Cerebellar cortex (tissue), 1 donor: ENCODE results near the gene HYAL2.
"Not testable (repeated sequence)": the region's sequence is repeated elsewhere in the genome, so short reads cannot be mapped to it uniquely, and the experiment has no call there.

ENCODE experiments used
- DNase-seq: peaks from one replicate; pipeline ENCODE4 v3.0.0-alpha.2; 2015; ENCODE audit warnings: low spot score

The HYAL2 gene

DNA sequence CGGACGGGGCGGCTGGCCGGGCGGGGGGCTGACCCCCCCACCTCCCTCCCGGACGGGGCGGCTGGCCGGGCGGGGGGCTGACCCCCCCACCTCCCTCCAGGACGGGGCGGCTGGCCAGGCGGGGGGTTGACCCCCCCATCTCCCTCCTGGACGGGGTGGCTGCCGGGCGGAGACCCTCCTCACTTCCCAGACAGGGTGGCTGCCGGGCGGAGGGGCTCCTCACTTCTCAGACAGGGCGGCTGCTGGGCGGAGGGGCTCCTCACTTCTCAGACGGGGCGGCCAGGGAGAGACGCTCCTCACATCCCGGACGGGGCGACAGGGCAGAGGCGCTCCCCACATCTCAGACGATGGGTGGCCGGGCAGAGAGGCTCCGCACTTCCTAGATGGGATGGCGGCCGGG, 10.5 kb downstream of the HYAL2 start:
- not testable (repeated sequence) for DNase-seq

GRCh38 chr3:50304601-50305000, 17.9 kb downstream of the HYAL2 start:
- DNase-seq, result no peak

DNA sequence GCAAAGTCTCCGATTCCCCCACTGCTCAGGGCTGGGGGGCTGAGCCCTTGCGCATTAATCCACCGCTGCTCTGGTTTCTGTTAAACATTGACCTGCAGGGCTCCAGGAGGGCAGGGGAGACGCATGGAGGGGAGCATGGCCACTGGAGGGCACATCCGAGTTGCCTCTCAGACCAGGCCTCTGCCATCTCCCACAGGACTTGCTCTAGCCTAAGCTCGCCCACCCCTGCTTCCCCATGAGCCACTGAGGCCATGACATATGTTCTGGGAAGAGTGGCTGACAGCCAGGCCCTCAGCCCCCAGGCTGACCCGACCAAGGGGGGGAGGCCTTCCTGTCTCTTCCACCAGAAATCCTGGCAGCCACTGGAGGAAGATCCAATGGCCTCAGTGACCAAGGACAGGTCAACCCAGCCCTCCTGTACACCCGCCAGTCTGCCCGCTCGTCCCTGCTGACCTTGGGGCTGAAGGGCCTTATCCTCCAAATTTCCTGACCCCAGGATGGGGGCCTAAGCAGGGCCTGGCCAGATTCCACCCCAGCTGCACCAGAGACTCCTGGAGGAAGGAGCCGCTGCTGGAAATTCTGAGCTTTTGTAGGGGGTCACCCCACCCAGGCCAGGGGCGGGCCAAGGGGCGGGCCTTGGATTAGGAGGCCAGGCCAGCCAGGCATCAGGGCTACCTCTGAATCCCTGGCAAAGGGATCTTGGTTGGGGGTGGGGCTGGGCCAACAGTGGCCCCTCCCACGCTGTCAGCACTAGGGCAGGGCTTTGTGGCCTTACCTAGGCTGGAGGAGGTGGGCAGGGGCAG, 19.3 kb downstream of the HYAL2 start, which contains the start of gene HYAL1:
TSS of gene HYAL1 (minus strand) at position 562 of the 803 bp plus-strand sequence. CDS start 618 bp downstream, outside the sequence.
- peak; percentile 66 for DNase-seq

- no peak for DNase-seq
Measured at GRCh38 chr3:50302095-50303012, 20.2 kb downstream of the HYAL2 start.

DNA sequence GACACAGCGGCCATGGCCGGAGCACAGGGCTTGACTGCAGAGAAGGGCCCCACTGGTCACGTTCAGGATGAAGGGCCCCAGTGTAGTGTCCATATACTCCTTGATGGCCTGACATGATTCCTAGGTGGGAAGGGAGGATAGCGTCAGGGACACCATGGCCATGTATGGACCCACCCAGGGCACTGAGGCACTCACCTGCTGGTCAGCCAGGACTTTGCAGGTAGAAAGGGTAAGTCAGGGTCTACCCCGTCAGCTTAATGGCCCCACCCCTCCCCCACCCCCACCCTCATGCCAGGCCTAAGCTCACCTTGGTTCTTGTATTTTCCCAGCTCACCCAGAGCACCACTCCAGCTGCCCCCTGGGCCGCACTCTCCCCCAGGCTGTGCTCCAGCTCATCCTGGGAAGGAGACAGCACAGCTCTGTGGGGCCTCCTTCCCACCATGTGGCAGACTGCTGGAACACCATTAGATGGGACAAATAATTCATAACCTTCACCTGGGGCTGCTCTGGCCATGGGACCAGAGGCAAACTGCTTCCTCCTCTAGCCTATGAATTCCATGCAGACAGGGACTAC, 21.8 kb downstream of the HYAL2 start:
- no peak for DNase-seq

- DNase-seq, result peak; percentile 69
Measured at GRCh38 chr3:50299929-50300680, 22.4 kb downstream of the HYAL2 start.

DNA sequence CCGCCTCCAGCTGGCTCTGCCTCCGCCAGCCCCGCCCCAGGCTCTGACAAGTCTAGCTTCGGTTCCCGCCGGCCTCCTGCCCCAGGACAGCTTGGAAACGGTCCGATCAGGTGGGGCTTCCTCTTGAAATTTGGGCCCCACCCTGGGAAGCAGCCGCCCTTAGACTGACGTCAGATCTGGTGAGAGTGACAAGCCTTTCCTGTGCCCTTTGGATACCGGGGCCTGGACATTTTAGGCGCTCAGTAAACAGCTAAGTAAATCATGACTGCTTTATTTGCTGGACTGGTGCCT, 23.0 kb downstream of the HYAL2 start:
- no peak for DNase-seq

DNA sequence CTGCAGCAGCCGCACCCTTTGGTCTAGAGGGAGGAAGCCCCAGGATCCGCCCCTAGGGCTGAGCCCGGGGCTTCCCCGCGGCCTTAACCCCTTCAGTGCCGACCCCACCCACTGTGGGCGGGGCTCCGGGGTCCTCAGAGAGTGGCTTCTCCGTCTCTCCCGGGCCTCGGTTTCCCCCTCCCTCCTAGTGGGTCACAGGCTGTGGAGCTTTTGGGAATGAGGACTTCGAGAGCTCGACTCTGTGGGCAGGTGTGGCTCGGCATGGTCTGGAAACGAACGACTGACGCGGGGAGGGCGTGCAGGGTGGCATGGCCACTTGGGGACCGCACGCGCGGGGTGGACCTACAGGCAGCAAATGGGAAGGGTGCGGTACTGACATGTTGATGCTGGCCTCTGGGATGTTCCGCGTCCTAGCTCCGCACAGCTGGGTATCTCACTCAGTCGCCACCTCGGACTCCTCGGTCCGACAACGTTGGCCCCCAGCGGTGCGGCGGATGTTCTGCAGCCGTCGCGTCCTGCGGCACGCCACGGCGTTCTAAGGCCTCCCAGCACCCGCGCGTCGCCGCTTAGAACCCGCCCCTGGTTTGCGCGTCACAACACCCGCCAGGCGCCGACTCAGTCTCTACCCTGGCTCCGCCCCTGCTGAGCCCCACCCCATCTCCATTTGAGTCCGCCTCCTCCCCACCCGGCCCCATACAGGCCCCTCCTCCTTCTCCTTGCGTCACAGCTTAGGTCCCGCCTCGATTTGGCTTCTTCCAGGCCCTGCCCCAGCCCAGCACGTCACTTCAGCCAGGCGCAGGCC, 23.5 kb downstream of the HYAL2 start, which contains the start of the genes HYAL3 and NAA80:
TSS of gene HYAL3 (minus strand) at position 570 of the 802 bp plus-strand sequence. CDS start 3,803 bp downstream, outside the sequence.
TSS of gene NAA80 (minus strand) at position 570 of the 802 bp plus-strand sequence. CDS start 1,942 bp downstream, outside the sequence.
- DNase-seq, result peak; percentile 100

DNA sequence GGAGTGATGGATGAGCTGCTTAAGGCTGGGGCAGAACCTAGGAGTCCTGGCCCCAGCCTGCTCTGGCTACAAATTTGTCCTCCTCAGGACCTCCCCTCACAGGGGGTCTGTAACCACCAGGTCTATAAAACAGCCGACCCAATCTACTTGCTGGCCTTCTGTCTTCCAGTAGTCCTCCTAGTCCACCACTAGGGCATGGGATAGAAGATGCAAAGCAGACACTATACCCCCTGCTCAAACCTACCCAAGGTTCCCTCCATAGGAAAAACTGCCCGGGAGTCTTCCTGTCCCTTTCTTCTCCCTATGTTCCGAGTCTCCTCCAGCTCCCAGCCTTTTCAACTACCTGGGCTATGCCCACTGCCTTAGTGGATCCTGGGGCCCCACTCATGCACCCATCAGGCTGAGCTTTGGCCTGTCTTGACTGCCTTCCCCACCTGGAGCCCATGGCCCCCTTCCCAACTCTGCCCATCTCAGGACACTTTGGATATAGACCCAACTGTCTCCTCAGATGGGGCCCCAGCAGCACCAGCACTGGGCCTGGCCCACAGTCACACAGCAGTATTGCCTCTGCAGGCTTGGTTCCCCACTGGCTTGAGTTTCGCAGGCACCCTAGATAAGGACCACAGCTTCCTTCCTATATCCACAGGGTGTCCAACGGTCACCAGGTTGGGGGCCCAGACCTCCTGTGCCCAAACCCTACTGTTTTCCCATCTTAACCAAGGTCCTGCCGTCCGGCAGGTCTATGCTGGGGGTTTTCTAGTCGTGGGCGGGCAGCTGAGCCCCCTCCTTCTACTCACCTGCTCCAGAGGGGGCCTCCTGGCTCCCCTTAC, 24.4 kb downstream of the HYAL2 start:
- peak; percentile 46 for DNase-seq

GRCh38 chr3:50297384-50297775, 25.2 kb downstream of the HYAL2 start:
- no peak for DNase-seq

DNA sequence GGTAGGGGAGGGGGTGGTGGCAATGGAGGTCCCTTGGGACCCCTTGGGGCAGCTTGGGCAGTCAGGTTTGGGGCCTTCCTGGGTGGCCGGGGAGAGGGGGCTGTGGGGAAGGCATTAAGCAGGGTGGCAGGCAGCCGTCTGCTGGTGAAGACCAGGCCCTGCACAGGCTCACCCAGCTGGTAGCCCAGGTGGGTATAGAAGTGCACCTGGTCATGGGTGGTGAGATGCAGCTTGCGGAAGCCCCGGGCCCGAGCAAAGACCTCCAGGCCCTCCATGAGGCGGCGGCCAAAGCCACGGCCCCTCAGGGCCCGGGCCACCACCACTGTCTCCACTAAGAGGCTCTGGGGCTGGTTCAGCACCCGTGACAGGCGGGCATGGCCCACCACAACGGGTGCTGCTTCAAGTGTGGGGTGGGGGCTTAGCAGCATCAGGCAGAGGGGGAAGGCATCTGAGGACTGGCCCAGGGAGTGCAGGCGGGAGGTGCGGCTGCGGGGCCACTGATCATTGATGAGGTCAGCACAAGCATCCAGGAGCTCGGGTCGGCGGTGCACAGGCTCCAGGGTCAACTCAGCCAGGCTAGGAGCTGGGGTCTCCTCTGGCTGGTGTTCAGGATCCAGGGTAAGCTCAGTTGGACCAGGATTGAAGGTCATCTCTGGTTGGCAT, 25.7 kb downstream of the HYAL2 start:
- no peak for DNase-seq

GRCh38 chr3:50295553-50296431, 26.8 kb downstream of the HYAL2 start:
- DNase-seq, result no peak

GRCh38 chr3:50294492-50295403, 27.8 kb downstream of the HYAL2 start:
- no peak for DNase-seq

GRCh38 chr3:50294089-50294488, 28.5 kb downstream of the HYAL2 start:
- no peak for DNase-seq

DNA sequence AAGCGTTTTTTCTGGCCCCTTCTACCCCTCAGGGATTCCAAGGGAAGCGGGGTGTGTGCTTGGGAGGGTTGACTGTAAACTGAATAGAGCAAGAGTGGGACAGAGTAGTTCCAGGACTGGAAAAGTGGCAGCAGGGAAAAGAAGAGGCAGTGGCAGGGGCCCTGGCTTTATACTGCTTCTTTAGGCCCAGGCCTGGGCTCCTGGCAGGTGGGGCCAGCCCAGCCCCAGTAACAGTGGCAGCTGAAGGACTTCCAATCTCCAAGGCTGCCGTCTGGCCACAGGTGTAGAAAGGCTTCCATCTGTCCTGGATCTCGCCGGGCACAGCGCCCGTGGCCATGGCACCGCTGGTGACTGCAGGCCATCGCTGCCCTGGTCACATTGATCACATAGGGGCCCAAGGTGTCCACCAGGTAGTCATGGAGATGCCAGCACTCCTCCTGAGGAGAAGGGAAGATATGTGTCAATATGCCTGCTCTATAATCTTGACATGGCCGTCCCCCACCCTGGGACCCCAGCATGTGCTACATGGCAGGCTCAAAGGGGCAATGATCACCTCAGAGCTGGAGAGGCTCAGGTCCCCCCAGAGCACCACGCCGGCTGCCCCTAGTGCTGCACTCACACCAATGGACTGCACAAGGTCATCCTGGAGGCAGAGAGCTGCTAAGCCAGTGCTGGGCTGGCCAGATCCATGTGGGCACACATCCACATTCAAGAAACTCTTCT, 29.3 kb downstream of the HYAL2 start:
- DNase-seq, result no peak
